ENCODE results near the gene KRTAP21-3. TPM values are rescaled to one million over a fixed set of nuclear protein-coding genes. Genes with fewer than 3 reads are reported as not detected.

KRTAP21-3 gene
- total RNA-seq, 2 experiments from 2014 or later, result not detected

DNA sequence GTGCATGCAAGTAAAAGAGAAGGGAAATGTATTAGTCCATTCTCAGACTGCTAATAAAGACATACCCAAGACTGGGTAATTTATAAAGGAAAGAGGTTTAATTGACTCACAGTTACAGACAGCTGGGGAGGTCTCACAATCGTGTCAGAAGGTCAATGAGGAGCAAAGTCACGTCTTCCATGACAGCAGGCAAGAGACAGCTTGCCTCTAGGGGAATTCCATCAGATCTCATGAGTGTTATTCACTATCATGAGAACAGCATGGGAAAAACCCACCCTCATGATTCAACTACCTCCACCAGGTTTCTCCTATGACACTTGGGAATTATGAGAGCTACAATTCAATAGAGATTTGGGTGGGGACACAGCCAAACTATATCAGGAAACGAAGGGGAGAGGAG is 8.1 kb downstream of the KRTAP21-3 start:
- Histone ChIP-seq H2AFZ (ENCODE audit: low read length) (no peak overlapping the region), H3K9me3 (ENCODE audit: low read length) (peaks cover 7% of the 10 kb centered on the region; the same call in 1 of the 2 replicates), H4K20me1 (ENCODE audit: insufficient read depth, low read length) (no peaks in the 10 kb centered on the region), H3K36me3 (ENCODE audit: insufficient read depth, low read length) (no peaks in the 10 kb centered on the region), H3K79me2 (ENCODE audit: insufficient read depth, low read depth, low read length) (no peaks in the 10 kb centered on the region), H3K4me1 (ENCODE audit: insufficient read depth, low read length, poor library complexity, severe bottlenecking) (no peaks in the 10 kb centered on the region), H3K27ac (ENCODE audit: low read depth, low read length, poor library complexity, severe bottlenecking) (no peak overlapping the region), H3K4me2 (ENCODE audit: low read length) (no peak overlapping the region), H3K9me2 (ENCODE audit: insufficient read depth, low read length) (no peaks in the 10 kb centered on the region), H3K4me3 (ENCODE audit: low read depth, low read length, poor library complexity, severe bottlenecking) (no peak overlapping the region)
- ChIA-PET CTCF (ENCODE audit: unreplicated experiment) (no interaction called here), POLR2A (no interaction called here)
- TF ChIP-seq EZH2phosphoT487 (IDR thresholded peaks at IDR 0.05; ENCODE audit: borderline replicate concordance, low read depth, low read length), result no peak
- TF ChIP-seq, protein P1, sequence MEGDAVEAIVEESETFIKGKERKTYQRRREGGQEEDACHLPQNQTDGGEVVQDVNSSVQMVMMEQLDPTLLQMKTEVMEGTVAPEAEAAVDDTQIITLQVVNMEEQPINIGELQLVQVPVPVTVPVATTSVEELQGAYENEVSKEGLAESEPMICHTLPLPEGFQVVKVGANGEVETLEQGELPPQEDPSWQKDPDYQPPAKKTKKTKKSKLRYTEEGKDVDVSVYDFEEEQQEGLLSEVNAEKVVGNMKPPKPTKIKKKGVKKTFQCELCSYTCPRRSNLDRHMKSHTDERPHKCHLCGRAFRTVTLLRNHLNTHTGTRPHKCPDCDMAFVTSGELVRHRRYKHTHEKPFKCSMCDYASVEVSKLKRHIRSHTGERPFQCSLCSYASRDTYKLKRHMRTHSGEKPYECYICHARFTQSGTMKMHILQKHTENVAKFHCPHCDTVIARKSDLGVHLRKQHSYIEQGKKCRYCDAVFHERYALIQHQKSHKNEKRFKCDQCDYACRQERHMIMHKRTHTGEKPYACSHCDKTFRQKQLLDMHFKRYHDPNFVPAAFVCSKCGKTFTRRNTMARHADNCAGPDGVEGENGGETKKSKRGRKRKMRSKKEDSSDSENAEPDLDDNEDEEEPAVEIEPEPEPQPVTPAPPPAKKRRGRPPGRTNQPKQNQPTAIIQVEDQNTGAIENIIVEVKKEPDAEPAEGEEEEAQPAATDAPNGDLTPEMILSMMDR (conservative IDR thresholded peaks at IDR 0.05; ENCODE audit: low read length), result no peak
- no peak for DNase-seq (ENCODE audit: low spot score)
- intact Hi-C loops (cut with micrococcal nuclease; ENCODE audit: unreplicated experiment), result no loop called here
- no TSS peak for BruUV-seq (replicated peaks)

DNA sequence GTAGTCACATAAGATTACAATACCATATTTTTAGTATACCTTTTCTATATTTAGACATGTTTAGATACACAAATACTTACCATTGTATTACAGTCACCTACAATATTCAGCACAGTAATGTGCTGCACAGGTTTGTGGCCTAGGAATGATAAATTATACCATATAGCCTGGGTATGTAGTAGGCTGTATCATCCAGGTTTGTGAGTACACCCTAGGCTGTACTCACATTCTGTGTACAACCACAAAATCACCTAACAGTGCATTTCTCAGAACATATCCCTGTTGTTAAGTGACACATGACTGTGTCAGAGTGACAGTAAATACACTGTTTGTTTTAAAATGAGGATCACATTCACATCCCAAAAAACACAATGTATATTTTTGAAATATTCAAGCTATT is 11.2 kb downstream of the KRTAP21-3 start:
- CTCF ChIA-PET (ENCODE audit: unreplicated experiment), result no interaction called here
- BruUV-seq (replicated peaks), result no TSS peak
- intact Hi-C loops (cut with micrococcal nuclease; ENCODE audit: unreplicated experiment), result no loop called here

DNA sequence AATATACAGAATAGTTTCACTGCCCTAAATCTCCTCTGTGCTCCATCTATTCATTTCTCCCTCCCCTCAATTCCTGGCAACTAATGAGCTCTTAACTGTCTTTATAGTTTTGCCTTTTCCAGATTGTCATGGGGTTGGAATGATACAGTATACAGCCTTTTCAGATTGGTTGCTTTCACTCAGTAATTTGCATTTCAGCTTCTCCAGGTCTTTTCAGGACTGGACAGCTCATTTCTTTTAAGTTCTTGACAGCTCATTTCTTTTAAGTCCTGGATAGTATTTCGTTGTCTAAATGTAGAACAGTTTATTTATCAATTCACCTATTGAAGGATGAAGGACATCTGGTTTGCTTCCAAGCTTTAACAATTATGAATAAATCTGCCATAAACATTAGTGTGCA is 22.6 kb downstream of the KRTAP21-3 start:
- DNase-seq (ENCODE audit: low spot score), result no peak
- Histone ChIP-seq H3K4me3 (ENCODE audit: low read depth, low read length, poor library complexity, severe bottlenecking) (no peak overlapping the region), H3K4me1 (ENCODE audit: insufficient read depth, low read length, poor library complexity, severe bottlenecking) (no peaks in the 10 kb centered on the region), H3K9me2 (ENCODE audit: insufficient read depth, low read length) (no peaks in the 10 kb centered on the region), H3K79me2 (ENCODE audit: insufficient read depth, low read depth, low read length) (no peaks in the 10 kb centered on the region), H3K27ac (ENCODE audit: low read depth, low read length, poor library complexity, severe bottlenecking) (no peak overlapping the region), H3K4me2 (ENCODE audit: low read length) (no peak overlapping the region), H4K20me1 (ENCODE audit: insufficient read depth, low read length) (no peaks in the 10 kb centered on the region), H2AFZ (ENCODE audit: low read length) (no peak overlapping the region), H3K36me3 (ENCODE audit: insufficient read depth, low read length) (no peaks in the 10 kb centered on the region), H3K9me3 (ENCODE audit: low read length) (peaks cover 6% of the 10 kb centered on the region; the same call in 1 of the 2 replicates)
- intact Hi-C loops (cut with micrococcal nuclease; ENCODE audit: unreplicated experiment), result no loop called here
- BruUV-seq (replicated peaks), result no TSS peak
- POLR2A ChIA-PET, result interaction anchor here (0.6 kb wide), 1 partner anchor 99 kb away, joined by 3 read pairs; no protein-coding TSS in a partner anchor
- no peak for TF ChIP-seq EZH2phosphoT487 (IDR thresholded peaks at IDR 0.05; ENCODE audit: borderline replicate concordance, low read depth, low read length)
- TF ChIP-seq, protein P1 (conservative IDR thresholded peaks at IDR 0.05; ENCODE audit: low read length), result no peak
- CTCF ChIA-PET (ENCODE audit: unreplicated experiment), result no interaction called here

More for the DNA sequence above, 11.2 kb downstream of the KRTAP21-3 start:
- no peak overlapping the region for H3K27ac ChIP-seq (ENCODE audit: low read depth, low read length, poor library complexity, severe bottlenecking)
- H3K36me3 ChIP-seq (ENCODE audit: insufficient read depth, low read length), result no peaks in the 10 kb centered on the region
- H3K9me3 ChIP-seq (ENCODE audit: low read length), result peaks cover 6% of the 10 kb centered on the region; the same call in 1 of the 2 replicates
- no peak overlapping the region for H3K4me3 ChIP-seq (ENCODE audit: low read depth, low read length, poor library complexity, severe bottlenecking)
- H3K4me2 ChIP-seq (ENCODE audit: low read length), result no peak overlapping the region
- POLR2A ChIA-PET, result no interaction called here
- H2AFZ ChIP-seq (ENCODE audit: low read length), result no peak overlapping the region
- H3K79me2 ChIP-seq (ENCODE audit: insufficient read depth, low read depth, low read length), result no peaks in the 10 kb centered on the region
- no peaks in the 10 kb centered on the region for H4K20me1 ChIP-seq (ENCODE audit: insufficient read depth, low read length)
- H3K9me2 ChIP-seq (ENCODE audit: insufficient read depth, low read length), result no peaks in the 10 kb centered on the region
- no peak for TF ChIP-seq EZH2phosphoT487 (IDR thresholded peaks at IDR 0.05; ENCODE audit: borderline replicate concordance, low read depth, low read length)
- TF ChIP-seq, protein P1 (conservative IDR thresholded peaks at IDR 0.05; ENCODE audit: low read length), result no peak
- H3K4me1 ChIP-seq (ENCODE audit: insufficient read depth, low read length, poor library complexity, severe bottlenecking), result no peaks in the 10 kb centered on the region
- no peak for DNase-seq (ENCODE audit: low spot score)
